Activated T-helper 9 cell treated with anti-CD3 and anti-CD28 coated beads, Interleukin-2, amount 50 U/mL, for 16 hours (primary cell): Measurements from ENCODE around the gene IL16.

ENCODE experiments used
- DNase-seq: peaks from one replicate; pipeline ENCODE4 v3.0.0-alpha.2; 2020; ENCODE audit warnings: low read depth

IL16 gene

GRCh38 chr15:81275711-81276392, 79.2 kb downstream of the IL16 start:
- DNase-seq: no peak

- no peak for DNase-seq
Observed at GRCh38 chr15:81276967-81277366, 80.3 kb downstream of the IL16 start.

DNA sequence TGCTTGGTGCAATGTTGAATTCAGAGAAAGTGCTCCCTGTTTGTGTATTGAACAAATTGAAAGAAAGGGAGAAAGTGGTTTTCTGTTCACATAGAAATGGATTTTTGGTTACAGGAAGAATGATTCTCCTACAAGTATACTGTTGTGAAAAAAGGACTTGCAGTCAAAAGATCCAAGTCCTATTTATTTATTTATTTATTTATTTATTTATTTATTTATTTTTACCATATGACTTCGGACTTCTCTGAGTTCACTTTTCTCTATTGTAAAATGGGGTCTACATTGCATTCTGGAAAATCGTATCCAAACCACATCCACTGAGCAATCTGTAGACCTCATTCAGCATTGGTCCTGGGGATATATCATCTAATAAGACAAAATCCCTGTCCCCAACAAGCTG, 81.2 kb downstream of the IL16 start:
- no peak for DNase-seq

- no peak for DNase-seq
Observed at GRCh38 chr15:81278306-81279029, 81.8 kb downstream of the IL16 start.

DNA sequence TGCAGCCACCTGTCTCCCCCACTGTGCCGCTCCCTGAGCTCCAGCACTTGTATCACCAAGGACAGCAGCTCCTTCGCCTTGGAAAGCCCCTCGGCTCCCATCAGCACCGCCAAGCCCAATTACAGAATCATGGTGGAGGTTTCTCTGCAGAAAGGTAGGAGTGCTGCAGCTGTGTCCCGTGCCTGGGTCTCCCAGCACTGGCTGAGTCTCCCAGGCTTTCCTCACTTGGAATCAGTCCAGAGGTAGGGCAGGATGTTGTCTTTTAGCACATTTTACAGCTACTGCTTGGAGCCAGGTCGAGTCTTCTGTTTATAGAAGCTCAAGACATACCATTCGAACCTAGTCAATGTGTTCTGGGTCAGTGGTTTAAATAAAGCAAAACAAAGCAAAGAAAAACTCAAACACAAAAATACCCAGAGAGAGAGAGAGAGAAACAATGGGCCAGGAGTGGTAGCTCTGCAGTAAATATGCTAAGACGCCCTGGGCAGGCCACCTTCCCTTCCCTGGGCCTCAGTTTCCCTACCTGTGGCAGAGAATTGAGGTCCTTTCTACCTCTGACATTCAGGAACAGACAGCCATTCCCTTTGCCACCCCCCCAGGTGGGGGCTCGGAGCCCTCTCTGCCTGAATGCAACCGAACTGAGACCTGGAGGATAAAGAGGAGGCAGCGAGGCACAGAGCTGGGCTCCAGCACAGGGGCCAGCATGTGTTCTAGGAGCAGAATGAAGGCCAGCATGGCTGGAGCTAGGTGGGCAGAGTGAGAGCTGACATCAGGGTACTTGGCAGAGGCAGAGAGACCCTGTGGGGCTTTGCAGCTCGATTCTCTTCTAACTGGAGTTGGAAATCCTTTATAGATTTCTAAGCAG, 83.2 kb downstream of the IL16 start:
- DNase-seq: no peak

- DNase-seq: no peak
Observed at GRCh38 chr15:81280696-81281455, 84.2 kb downstream of the IL16 start.

GRCh38 chr15:81281456-81281735, 84.7 kb downstream of the IL16 start:
- DNase-seq: no peak

- no peak for DNase-seq
Observed at GRCh38 chr15:81281766-81282605, 85.3 kb downstream of the IL16 start.

DNA sequence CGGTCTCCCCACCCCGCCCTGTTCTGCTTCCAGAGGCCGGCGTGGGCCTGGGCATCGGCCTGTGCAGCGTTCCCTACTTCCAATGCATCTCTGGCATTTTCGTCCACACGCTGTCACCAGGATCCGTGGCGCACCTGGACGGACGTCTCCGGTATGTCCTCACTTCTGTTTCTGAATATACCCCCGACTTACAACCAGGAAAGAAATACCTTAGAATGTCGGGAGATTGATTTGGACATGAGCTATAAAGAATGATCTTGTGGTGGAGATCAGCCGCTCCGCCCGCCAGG, 85.9 kb downstream of the IL16 start:
- DNase-seq: no peak

- DNase-seq: no peak
Observed at GRCh38 chr15:81282911-81283310, 86.2 kb downstream of the IL16 start.

DNA sequence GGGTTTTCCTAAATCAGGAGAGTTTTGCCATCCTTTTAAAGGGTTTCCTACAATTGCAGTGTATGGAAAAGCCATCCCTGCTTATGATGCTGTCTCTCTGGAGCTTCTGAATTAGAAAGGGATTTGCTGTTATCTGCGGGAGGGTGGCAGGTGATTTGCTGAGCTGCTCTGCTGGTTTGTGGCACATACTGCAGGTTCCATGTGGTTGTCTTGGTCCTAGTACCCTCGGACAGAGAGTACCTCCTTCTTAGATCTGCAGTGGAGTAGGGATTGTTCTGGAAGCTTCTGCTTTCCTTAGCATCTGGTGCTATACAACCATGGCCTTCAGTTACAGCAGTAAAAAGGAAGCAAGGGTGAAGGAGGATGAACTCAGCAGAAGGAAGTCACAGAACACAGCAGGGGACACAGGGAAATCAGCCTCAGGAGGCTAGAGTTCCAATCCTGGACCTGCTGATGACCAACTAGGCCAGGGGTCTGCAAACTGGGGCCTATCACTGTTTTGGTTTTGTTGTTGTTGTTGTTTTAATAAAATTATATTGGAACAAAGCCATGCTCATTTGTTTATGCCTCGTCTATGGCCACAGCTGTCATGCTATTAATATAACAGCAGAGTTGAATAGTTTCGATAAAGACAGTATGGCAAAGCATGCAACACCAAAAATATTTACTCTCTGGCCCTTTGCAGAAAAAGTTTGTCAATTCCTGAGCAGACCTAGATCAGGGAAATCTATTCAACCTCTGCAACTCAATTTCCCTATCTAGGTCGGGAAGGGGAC, 87.8 kb downstream of the IL16 start:
- DNase-seq: no peak

DNA sequence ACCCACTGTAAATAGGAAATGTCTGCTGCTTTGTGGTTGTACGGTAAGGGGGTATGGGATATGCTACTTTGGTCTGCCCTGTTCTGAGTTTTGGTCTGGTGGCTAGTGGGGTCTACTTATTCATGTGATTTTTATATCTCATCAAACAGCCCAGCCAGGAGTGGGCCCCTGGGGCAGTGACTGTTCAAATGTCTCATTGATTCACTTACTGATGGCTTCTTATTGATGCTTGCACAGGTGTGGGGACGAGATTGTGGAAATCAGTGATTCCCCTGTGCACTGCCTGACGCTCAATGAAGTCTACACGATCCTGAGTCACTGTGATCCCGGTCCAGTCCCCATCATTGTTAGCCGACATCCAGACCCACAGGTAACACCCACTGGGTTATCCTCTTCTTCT, 88.8 kb downstream of the IL16 start:
- no peak for DNase-seq

GRCh38 chr15:81286621-81287121, 90.0 kb downstream of the IL16 start:
- DNase-seq: no peak

DNA sequence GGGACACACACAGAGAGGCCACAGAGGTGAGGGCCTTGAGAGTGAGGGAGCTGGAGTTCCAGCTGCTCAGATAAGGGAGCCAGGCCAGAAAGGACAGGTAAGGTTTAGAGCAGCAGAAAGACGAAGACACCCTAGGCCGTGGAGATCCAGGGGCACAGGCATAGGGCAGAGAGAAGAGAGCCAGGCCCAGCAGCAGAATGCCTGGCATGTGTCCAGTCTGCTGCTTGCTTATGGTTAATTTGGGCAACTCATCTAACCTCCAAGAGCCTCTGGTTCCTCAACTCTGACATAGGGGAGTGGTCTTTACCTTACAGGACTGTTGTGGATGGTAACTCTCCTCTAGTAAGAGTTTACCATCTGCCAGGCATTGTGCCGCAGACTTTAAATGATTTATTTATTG, 91.4 kb downstream of the IL16 start:
- no peak for DNase-seq

DNA sequence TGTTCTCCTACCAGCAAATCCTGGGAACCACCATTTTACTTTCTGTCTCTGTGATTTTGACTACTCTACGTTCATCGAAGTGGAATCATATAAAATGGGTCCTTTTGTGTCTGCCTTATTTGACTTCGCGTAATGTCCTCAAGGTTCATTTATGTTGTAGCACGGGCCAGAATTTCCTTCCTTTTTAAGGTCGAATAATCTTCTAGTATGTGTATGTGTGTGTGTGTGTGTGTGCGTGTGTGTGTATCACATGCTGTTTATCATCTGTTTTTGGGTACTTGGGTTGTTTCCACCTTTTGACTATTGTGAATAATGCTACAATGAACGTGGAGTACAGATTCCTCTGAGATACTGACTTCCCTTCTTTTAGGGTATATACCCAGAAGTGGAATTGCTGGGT, 91.9 kb downstream of the IL16 start:
- no peak for DNase-seq

GRCh38 chr15:81289910-81290309, 93.2 kb downstream of the IL16 start:
- DNase-seq: no peak

- no peak for DNase-seq
Observed at GRCh38 chr15:81291916-81292522, 95.3 kb downstream of the IL16 start.

DNA sequence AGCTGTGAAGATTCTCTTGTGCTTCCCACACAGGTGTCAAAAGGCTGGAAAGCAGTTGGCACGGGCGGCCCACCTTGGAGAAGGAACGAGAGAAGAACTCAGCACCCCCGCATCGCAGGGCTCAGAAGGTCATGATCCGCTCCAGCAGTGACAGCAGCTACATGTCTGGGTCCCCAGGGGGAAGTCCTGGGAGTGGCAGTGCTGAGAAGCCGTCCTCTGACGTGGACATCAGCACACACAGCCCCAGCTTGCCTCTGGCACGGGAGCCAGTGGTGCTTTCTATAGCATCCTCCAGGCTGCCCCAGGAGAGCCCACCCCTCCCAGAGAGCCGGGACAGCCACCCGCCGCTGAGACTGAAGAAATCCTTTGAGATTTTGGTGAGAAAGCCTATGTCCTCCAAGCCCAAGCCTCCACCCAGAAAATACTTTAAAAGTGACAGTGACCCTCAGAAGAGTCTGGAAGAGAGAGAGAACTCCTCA, 95.9 kb downstream of the IL16 start:
- no peak for DNase-seq

DNA sequence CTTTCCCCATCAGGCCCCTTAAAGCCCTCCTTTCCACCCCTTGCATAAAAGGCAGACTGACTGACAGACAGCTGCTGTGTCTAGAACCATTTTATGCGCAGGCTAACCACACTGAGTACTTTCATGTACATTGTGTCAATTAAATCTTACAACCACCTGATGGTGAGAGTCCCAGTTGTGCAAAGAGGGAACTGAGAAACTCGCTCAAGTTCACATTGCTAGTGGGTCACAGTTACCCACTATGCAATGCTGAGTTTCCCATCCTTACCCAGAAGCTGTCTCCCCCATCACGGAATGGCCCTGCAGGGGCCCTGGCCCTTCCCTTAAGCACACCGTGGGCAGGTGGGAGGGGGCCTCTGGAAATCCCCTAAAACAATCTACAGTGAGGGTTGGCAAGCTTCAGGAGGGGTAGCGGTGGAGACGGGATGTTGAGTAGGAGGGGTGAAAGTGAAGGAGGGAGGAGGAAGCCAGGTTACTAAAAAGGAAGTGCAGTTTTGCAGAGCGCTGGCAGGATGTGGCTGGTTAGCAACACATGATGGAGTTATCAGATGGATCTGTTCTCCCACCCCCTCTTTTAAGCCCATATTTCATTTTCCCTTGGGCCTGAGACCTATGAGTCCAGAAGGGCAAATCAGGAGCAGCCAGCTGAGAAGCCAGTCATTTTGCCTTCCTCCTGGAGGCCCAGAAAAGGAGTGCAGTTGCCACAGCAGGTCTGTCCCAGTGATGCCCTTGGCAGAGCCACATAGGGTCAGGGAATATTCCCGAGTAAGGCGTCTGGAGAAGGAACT, 97.2 kb downstream of the IL16 start:
- DNase-seq: peak; percentile 60
